Naive thymus-derived CD8-positive, alpha-beta T cell (primary cell): Measurements from ENCODE around the gene SLC25A27. TPM values are rescaled to one million over a fixed set of nuclear protein-coding genes. Genes with fewer than 3 reads are reported as not detected.
"Not testable (repeated sequence)": the region's sequence is repeated elsewhere in the genome, so short reads cannot be mapped to it uniquely, and the experiment has no call there.

Source experiments
- ATAC-seq, 2 donors: fragments of 150-1000 bp; cut with Tn5 transposase in 1 of 2; sonication (Bioruptor Pico), chemical (Tn5 transposase) in 1 of 2; 1 replicate in 1 of 2; 2 replicates in 1 of 2; pipeline ENCODE4 v1.10.0; 2021; ENCODE audit warnings: mild to moderate bottlenecking in 2 of 2, moderate library complexity in 2 of 2
- POLR2A ChIA-PET: fragments of 350-600 bp; sonication (Branson Sonifier 250); formaldehyde crosslinking; loops from one replicate; lab custom pipeline; 2021; ENCODE audit warnings: antibody characterized with exemption; lab: Charles Lee
- DNase-seq, 10 donors: peaks; one replicate each; pipeline versions ENCODE4 v3.0.0 to v3.0.0-alpha.2; 2020 to 2022
- H3K27ac Mint-ChIP-seq, 10 donors: one replicate each; pipeline ENCODE4 v1.8.0; 2020 to 2022; ENCODE audit warnings: mild to moderate bottlenecking in 10 of 10, mixed read lengths in 10 of 10, moderate library complexity in 4 of 10, inconsistent platforms in 1 of 10
- H3K27me3 Mint-ChIP-seq, 5 donors: one replicate each; pipeline ENCODE4 v1.8.0; 2021 to 2022; ENCODE audit warnings: mixed read lengths in 5 of 5
- H3K36me3 Mint-ChIP-seq, 3 donors: one replicate each; pipeline ENCODE4 v1.8.0; 2020 to 2022; ENCODE audit warnings: mixed read lengths in 3 of 3, mild to moderate bottlenecking in 2 of 3, inconsistent platforms in 1 of 3
- H3K4me1 Mint-ChIP-seq, 4 donors: one replicate each; pipeline ENCODE4 v1.8.0; 2021 to 2022; ENCODE audit warnings: mixed read lengths in 4 of 4
- H3K4me3 Mint-ChIP-seq, 10 donors: one replicate each; pipeline ENCODE4 v1.8.0; 2020 to 2022; ENCODE audit warnings: mild to moderate bottlenecking in 10 of 10, mixed read lengths in 10 of 10, moderate library complexity in 6 of 10, inconsistent platforms in 1 of 10
- H3K9me3 Mint-ChIP-seq, 9 donors: one replicate each; pipeline ENCODE4 v1.8.0; 2020 to 2022; ENCODE audit warnings: mixed read lengths in 9 of 9, mild to moderate bottlenecking in 3 of 9, inconsistent platforms in 1 of 9, moderate library complexity in 1 of 9
- polyA plus RNA-seq, 3 donors: library from polyadenylated mRNA; unstranded; fragments of 300-500 nt; fragmentation: Illumina TruSeq; gene quantifications; one replicate each; pipeline ENCODE4 v1.2.3, GENCODE V29; 2021
- total RNA-seq, 8 experiments: library from RNA in 2 of 8; stranded (reverse) in 2 of 8; gene quantifications; one replicate each; pipeline ENCODE4 v1.2.3 and lab custom pipeline; 2021 to 2026

Gene SLC25A27
- total and polyA plus RNA-seq, 5 experiments from 2014 or later = 5.2 to 9.2 TPM; not detected in 3

- Mint-ChIP-seq H3K27me3 (peaks cover 3 to 16% (median 6%) of the 10 kb centered on the region in 5 donors), H3K9me3 (no peaks in the 10 kb centered on the region), H3K36me3 (peaks cover 0 to 2% (median 0%) of the 10 kb centered on the region in 3 donors), H3K4me3 (no peak overlapping the region), H3K4me1 (no peaks in the 10 kb centered on the region), H3K27ac (no peak overlapping the region)
- DNase-seq = no peak
- no peak for ATAC-seq
- POLR2A ChIA-PET = no interaction called here
Observed at GRCh38 chr6:46635462-46635861, 17.3 kb upstream of the SLC25A27 start.

GRCh38 chr6:46637145-46637544, 15.6 kb upstream of the SLC25A27 start:
- ATAC-seq (no peak), DNase-seq (no peak)
- H3K36me3 Mint-ChIP-seq = peaks cover 0 to 2% (median 0%) of the 10 kb centered on the region in 3 donors
- H3K27me3 Mint-ChIP-seq = peaks cover 2 to 17% (median 8%) of the 10 kb centered on the region in 5 donors
- no peak overlapping the region for H3K27ac Mint-ChIP-seq
- POLR2A ChIA-PET = no interaction called here
- no peaks in the 10 kb centered on the region for H3K9me3 Mint-ChIP-seq
- no peaks in the 10 kb centered on the region for H3K4me1 Mint-ChIP-seq
- no peak overlapping the region for H3K4me3 Mint-ChIP-seq

- Mint-ChIP-seq H3K4me1 (no peaks in the 10 kb centered on the region), H3K36me3 (peaks cover 0 to 2% (median 0%) of the 10 kb centered on the region in 3 donors), H3K9me3 (no peaks in the 10 kb centered on the region), H3K27ac (no peak overlapping the region), H3K4me3 (no peak overlapping the region), H3K27me3 (peaks cover 3 to 17% (median 12%) of the 10 kb centered on the region in 5 donors)
- POLR2A ChIA-PET = no interaction called here
- no peak for DNase-seq
- no peak for ATAC-seq
Observed at GRCh38 chr6:46637933-46638332, 14.8 kb upstream of the SLC25A27 start.

DNA sequence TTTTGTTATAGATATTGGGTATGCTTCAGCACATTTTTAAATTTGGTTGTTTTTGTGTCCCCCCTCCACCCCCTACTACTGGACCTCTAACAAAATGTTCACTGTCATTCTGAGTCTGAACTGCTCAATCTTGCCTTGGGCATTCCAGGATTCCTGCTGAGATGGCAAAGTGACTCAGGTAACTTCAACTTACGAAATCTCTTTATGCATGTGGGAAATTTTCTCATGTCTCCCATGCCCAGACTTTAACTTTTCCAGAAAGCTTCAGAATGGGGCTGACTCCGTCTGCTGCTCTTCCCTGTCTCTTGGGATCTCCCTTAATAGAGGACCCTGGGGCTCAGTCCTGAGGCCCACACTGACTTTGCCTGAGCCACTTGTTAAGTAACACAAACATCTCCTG, 14.1 kb upstream of the SLC25A27 start:
- Mint-ChIP-seq H3K4me3 (no peak overlapping the region), H3K27ac (no peak overlapping the region), H3K36me3 (peaks cover 0 to 2% (median 0%) of the 10 kb centered on the region in 3 donors), H3K4me1 (no peaks in the 10 kb centered on the region), H3K9me3 (no peaks in the 10 kb centered on the region), H3K27me3 (peaks cover 3 to 21% (median 15%) of the 10 kb centered on the region in 5 donors)
- DNase-seq (no peak), ATAC-seq (no peak)
- POLR2A ChIA-PET = no interaction called here

GRCh38 chr6:46642928-46643751, 9.6 kb upstream of the SLC25A27 start:
- POLR2A ChIA-PET = no interaction called here
- Mint-ChIP-seq H3K27me3 (peaks cover 6 to 25% (median 17%) of the 10 kb centered on the region in 5 donors), H3K36me3 (peaks cover 0 to 4% (median 2%) of the 10 kb centered on the region in 3 donors), H3K4me3 (no peak overlapping the region), H3K9me3 (peaks cover 0 to 9% (median 3%) of the 10 kb centered on the region in 9 donors), H3K4me1 (no peaks in the 10 kb centered on the region), H3K27ac (peak overlapping the region in 1 of 10 donors; percentile 1)
- no peak for DNase-seq
- ATAC-seq = no peak

GRCh38 chr6:46645265-46645664, 7.5 kb upstream of the SLC25A27 start:
- ATAC-seq = no peak
- Mint-ChIP-seq H3K36me3 (peaks cover 0 to 4% (median 0%) of the 10 kb centered on the region in 3 donors), H3K27ac (no peak overlapping the region), H3K27me3 (peaks cover 12 to 25% (median 15%) of the 10 kb centered on the region in 5 donors), H3K4me1 (peaks cover 0 to 1% (median 0%) of the 10 kb centered on the region in 4 donors), H3K4me3 (no peak overlapping the region), H3K9me3 (peaks cover 0 to 9% (median 3%) of the 10 kb centered on the region in 9 donors)
- POLR2A ChIA-PET = no interaction called here
- no peak for DNase-seq

DNA sequence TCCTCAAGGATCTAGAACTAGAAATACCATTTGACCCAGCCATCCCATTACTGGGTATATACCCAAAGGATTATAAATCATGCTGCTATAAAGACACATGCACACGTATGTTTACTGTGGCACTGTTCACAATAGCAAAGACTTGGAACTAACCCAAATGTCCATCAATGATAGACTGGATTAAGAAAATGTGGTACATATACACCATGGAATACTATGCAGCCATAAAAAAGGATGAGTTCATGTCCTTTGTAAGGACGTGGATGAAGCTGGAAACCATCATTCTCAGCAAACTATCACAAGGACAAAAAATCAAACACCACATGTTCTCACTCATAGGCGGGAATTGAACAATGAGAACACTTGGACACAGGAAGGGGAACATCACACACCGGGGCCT, 4.7 kb upstream of the SLC25A27 start:
- POLR2A ChIA-PET, H3K9me3 Mint-ChIP-seq, DNase-seq, H3K36me3 Mint-ChIP-seq, H3K4me3 Mint-ChIP-seq, H3K27ac Mint-ChIP-seq, ATAC-seq: not testable (repeated sequence)
- H3K4me1 Mint-ChIP-seq = peaks cover 6 to 13% (median 10%) of the 10 kb centered on the region in 4 donors
- H3K27me3 Mint-ChIP-seq = peaks cover 16 to 43% (median 21%) of the 10 kb centered on the region in 5 donors

- peaks cover 0 to 8% (median 0%) of the 10 kb centered on the region in 3 donors for H3K36me3 Mint-ChIP-seq
- ATAC-seq (no peak), DNase-seq (no peak)
- H3K27me3 Mint-ChIP-seq = peaks cover 22 to 50% (median 26%) of the 10 kb centered on the region in 5 donors
- H3K4me3 Mint-ChIP-seq = no peak overlapping the region
- no peak overlapping the region for H3K27ac Mint-ChIP-seq
- POLR2A ChIA-PET = no interaction called here
- peaks cover 0 to 9% (median 3%) of the 10 kb centered on the region in 9 donors for H3K9me3 Mint-ChIP-seq
- H3K4me1 Mint-ChIP-seq = peaks cover 11 to 19% (median 15%) of the 10 kb centered on the region in 4 donors
Observed at GRCh38 chr6:46648869-46649492, 3.8 kb upstream of the SLC25A27 start.

DNA sequence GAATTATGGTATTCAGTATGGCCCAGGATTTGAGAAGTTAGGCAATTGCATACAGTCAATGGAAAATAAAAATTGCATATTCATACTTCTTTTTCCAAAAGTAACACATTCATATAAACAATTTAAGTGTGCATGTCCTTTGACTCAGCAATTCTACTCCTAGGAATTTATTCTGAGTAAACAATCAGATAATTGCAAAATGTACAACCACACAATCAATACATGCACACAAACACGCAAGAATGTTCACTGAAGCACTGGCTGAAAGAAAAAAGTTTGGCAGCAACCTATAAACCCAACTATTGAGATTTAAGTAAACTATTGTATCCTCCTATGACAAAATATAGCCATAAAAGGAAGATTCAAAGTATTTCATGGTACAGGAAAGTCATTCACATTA, 1.8 kb upstream of the SLC25A27 start:
- Mint-ChIP-seq H3K4me3 (no peak overlapping the region), H3K36me3 (peaks cover 0 to 4% (median 0%) of the 10 kb centered on the region in 3 donors)
- POLR2A ChIA-PET = no interaction called here

DNA sequence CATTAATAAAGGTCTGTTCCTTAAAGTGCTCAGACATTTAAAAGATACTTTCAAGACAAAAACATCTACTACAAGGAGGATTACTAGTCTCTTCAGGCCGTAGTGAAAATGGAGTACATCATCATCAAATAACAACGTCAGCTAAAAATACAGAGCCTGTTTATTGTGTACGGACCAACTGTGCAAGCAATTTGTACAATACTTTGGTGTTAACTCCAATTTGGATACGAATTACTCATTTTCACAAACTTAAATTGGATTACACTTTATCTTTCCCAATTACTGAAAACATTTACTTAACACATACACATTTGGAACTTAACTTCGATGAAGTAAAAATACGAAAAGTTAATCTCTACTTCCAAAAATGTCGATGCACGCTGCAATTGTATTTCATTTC, 959 bp upstream of the SLC25A27 start:
- DNase-seq (no peak), ATAC-seq (no peak)
- POLR2A ChIA-PET = no interaction called here
- peaks cover 30 to 60% (median 33%) of the 10 kb centered on the region in 5 donors for H3K27me3 Mint-ChIP-seq
- no peak overlapping the region for H3K27ac Mint-ChIP-seq
- peaks cover 0 to 4% (median 0%) of the 10 kb centered on the region in 3 donors for H3K36me3 Mint-ChIP-seq
- H3K4me1 Mint-ChIP-seq = peaks cover 11 to 19% (median 15%) of the 10 kb centered on the region in 4 donors
- peak overlapping the region in 9 of 10 donors; percentile 82 to 96 (median 92) for H3K4me3 Mint-ChIP-seq
- peaks cover 0 to 2% (median 0%) of the 10 kb centered on the region in 9 donors for H3K9me3 Mint-ChIP-seq

More for the DNA sequence above, 1.8 kb upstream of the SLC25A27 start:
- peaks cover 11 to 19% (median 15%) of the 10 kb centered on the region in 4 donors for H3K4me1 Mint-ChIP-seq
- H3K9me3 Mint-ChIP-seq = peaks cover 0 to 2% (median 0%) of the 10 kb centered on the region in 9 donors
- H3K27me3 Mint-ChIP-seq = peaks cover 30 to 62% (median 31%) of the 10 kb centered on the region in 5 donors
- no peak overlapping the region for H3K27ac Mint-ChIP-seq
- no peak for DNase-seq
- ATAC-seq = no peak

GRCh38 chr6:46652232-46652602, 558 bp upstream of the SLC25A27 start:
- peaks cover 11 to 19% (median 15%) of the 10 kb centered on the region in 4 donors for H3K4me1 Mint-ChIP-seq
- peaks cover 0 to 2% (median 0%) of the 10 kb centered on the region in 9 donors for H3K9me3 Mint-ChIP-seq
- DNase-seq (no peak), ATAC-seq (no peak)
- peak overlapping the region in 3 of 10 donors; percentile 12 to 66 (median 53) for H3K27ac Mint-ChIP-seq
- peaks cover 30 to 58% (median 33%) of the 10 kb centered on the region in 5 donors for H3K27me3 Mint-ChIP-seq
- peak overlapping the region; percentile 82 to 96 (median 91) for H3K4me3 Mint-ChIP-seq
- peaks cover 0 to 4% (median 0%) of the 10 kb centered on the region in 3 donors for H3K36me3 Mint-ChIP-seq
- POLR2A ChIA-PET = no interaction called here

- peaks cover 11 to 19% (median 15%) of the 10 kb centered on the region in 4 donors for H3K4me1 Mint-ChIP-seq
- peaks cover 0 to 2% (median 0%) of the 10 kb centered on the region in 9 donors for H3K9me3 Mint-ChIP-seq
- peaks cover 0 to 4% (median 0%) of the 10 kb centered on the region in 3 donors for H3K36me3 Mint-ChIP-seq
- peaks cover 27 to 57% (median 30%) of the 10 kb centered on the region in 5 donors for H3K27me3 Mint-ChIP-seq
- ATAC-seq (no peak), DNase-seq (no peak)
- peak overlapping the region; percentile 82 to 94 (median 88) for H3K4me3 Mint-ChIP-seq
- peak overlapping the region in 1 of 10 donors; percentile 44 for H3K27ac Mint-ChIP-seq
- POLR2A ChIA-PET = no interaction called here
Observed at GRCh38 chr6:46653439-46654195, 842 bp downstream of the SLC25A27 start.
